Gastroesophageal sphincter (tissue), 4 donors: Measurements from ENCODE around the gene ADGRG4. TPM values are rescaled to one million over a fixed set of nuclear protein-coding genes. Genes with fewer than 3 reads are reported as not detected.

ENCODE experiments used
- ATAC-seq: fragments of 150-250 bp; one replicate; pipeline ENCODE4 v1.9.1; 2016; ENCODE audit warnings: mild to moderate bottlenecking, moderate library complexity
- H3K27ac ChIP-seq, 4 donors: fragments of 200-600 bp; sonication (generic) in 3 of 4; 1 replicate in 3 of 4; 2 replicates in 1 of 4; pipeline ENCODE4 v1.5.1; 2016 to 2019
- H3K27me3 ChIP-seq: fragments of 200-600 bp; sonication (generic); one replicate; pipeline ENCODE4 v1.5.1; 2019
- H3K36me3 ChIP-seq, 2 donors: fragments of 200-600 bp; sonication (generic); one replicate each; pipeline ENCODE4 v1.5.1; 2019; ENCODE audit warnings: control low read depth in 1 of 2
- H3K4me1 ChIP-seq, 3 donors: fragments of 200-600 bp; sonication (generic); 1 replicate in 2 of 3; 2 replicates in 1 of 3; pipeline ENCODE4 v1.5.1; 2016 to 2019; ENCODE audit warnings: control low read depth in 2 of 3
- H3K4me3 ChIP-seq, 2 donors: fragments of 200-600 bp; sonication (generic); one replicate each; pipeline ENCODE4 v1.5.1; 2019; ENCODE audit warnings: mild to moderate bottlenecking in 1 of 2, moderate library complexity in 1 of 2
- H3K9me3 ChIP-seq, 3 donors: fragments of 200-600 bp; sonication (generic); one replicate each; pipeline ENCODE4 v1.5.1; 2017 to 2019; ENCODE audit warnings: control low read depth in 2 of 3
- EP300 ChIP-seq: sonication (generic); formaldehyde crosslinking; IDR thresholded peaks from one replicate; pipeline ENCODE4 v1.6.1; 2017; ENCODE audit warnings: antibody characterized with exemption, mild to moderate bottlenecking
- POLR2A ChIP-seq, 2 donors: fragments of 450-650 bp; IDR thresholded peaks; one replicate each; pipeline ENCODE4 v1.6.1; 2017; ENCODE audit warnings: antibody characterized with exemption in 2 of 2, mild to moderate bottlenecking in 2 of 2, moderate library complexity in 1 of 2
- POLR2AphosphoS5 ChIP-seq: sonication (generic); formaldehyde crosslinking; IDR thresholded peaks from one replicate; pipeline ENCODE4 v1.6.1; 2017; ENCODE audit warnings: antibody characterized with exemption
- WGBS, 2 donors: methylation state at CpG; one replicate each; pipeline ENCODE4 v1.1.5; 2018; ENCODE audit warnings: low coverage in 1 of 2; 5-methylcytosine and 5-hydroxymethylcytosine counted together
- total RNA-seq, 4 donors: library from RNA; depleted of rRNA; stranded (reverse); fragments of >200 nt; gene quantifications; one replicate each; pipeline ENCODE4 v1.1.0, GENCODE V29; 2016
- TF ChIP-seq, protein P1 (sequence below), 4 experiments: fragments of 200-600 bp in 2 of 4; fragments of 450-650 bp in 2 of 4; sonication (generic) in 1 of 4; IDR thresholded peaks; one replicate each; pipeline ENCODE4 v1.5.1; 2017 to 2019; ENCODE audit warnings: antibody characterized with exemption in 4 of 4, mild to moderate bottlenecking in 2 of 4, moderate library complexity in 2 of 4

Gene ADGRG4
- total RNA-seq, 4 donors from 2014 or later, result 0.04 to 3.2 (median 0.16) TPM; not detected in 1

DNA sequence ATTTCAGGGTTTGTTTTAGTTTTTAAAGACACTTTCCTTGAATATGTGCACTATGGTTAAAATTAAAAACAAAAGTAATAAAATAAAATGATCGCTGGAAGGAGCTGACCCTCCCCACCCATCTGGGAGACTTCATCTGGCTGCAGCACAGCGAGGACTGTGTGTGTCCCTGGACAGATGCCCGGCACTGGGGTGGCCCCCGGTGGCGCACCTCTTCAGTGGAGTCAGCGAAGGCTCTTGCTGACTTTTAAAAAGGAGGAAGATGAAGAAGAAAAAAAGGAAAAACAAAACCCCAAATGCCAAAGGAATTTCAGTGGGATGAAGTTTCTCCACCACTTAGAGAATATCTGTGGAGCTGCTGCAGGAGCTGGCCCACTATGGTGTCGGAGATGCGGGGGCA lies 5.4 kb upstream of the ADGRG4 start:
- no peak for ATAC-seq
- Histone ChIP-seq H3K4me1 (no peaks in the 10 kb centered on the region), H3K36me3 (no peaks in the 10 kb centered on the region), H3K27me3 (no peaks in the 10 kb centered on the region), H3K4me3 (no peak overlapping the region), H3K9me3 (no peaks in the 10 kb centered on the region), H3K27ac (no peak overlapping the region)
- 31 to 54% methylated on average over 2 to 3 of the region's 8 CpGs for WGBS, 2 donors
- TF ChIP-seq, protein P1, sequence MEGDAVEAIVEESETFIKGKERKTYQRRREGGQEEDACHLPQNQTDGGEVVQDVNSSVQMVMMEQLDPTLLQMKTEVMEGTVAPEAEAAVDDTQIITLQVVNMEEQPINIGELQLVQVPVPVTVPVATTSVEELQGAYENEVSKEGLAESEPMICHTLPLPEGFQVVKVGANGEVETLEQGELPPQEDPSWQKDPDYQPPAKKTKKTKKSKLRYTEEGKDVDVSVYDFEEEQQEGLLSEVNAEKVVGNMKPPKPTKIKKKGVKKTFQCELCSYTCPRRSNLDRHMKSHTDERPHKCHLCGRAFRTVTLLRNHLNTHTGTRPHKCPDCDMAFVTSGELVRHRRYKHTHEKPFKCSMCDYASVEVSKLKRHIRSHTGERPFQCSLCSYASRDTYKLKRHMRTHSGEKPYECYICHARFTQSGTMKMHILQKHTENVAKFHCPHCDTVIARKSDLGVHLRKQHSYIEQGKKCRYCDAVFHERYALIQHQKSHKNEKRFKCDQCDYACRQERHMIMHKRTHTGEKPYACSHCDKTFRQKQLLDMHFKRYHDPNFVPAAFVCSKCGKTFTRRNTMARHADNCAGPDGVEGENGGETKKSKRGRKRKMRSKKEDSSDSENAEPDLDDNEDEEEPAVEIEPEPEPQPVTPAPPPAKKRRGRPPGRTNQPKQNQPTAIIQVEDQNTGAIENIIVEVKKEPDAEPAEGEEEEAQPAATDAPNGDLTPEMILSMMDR (IDR thresholded peaks at IDR 0.05), result no peak
- TF ChIP-seq POLR2A (IDR thresholded peaks at IDR 0.05) (no peak), POLR2AphosphoS5 (no peak), EP300 (no peak)

DNA sequence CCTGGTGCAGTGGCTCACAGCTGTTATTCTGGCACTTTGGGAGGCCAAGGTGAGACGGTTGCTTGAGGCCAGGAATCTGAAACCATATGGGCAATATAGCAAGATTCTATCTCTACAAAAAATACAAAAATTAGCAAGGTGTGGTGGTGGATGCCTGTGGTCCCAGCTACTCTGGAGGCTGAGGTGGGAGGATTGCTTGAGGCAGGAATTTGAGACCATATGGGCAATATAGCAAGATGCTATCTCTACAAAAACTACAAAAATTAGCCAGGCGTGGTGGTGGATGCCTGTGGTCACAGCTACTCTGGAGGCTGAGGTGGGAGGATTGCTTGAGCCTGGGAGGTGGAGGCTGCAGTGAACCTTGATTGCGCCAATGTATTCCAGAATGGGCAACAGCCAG lies 2.3 kb downstream of the ADGRG4 start:
- Histone ChIP-seq H3K4me1 (no peaks in the 10 kb centered on the region), H3K27ac (no peak overlapping the region), H3K36me3 (no peaks in the 10 kb centered on the region), H3K27me3 (no peaks in the 10 kb centered on the region), H3K9me3 (no peaks in the 10 kb centered on the region), H3K4me3 (no peak overlapping the region)
- no peak for TF ChIP-seq EP300
- TF ChIP-seq POLR2A (IDR thresholded peaks at IDR 0.05), result no peak
- TF ChIP-seq, protein P1 (IDR thresholded peaks at IDR 0.05), result no peak
- TF ChIP-seq POLR2AphosphoS5, result no peak
- 50 to 80% methylated on average over 1 to 3 of the region's 3 CpGs for WGBS, 2 donors
- no peak for ATAC-seq

DNA sequence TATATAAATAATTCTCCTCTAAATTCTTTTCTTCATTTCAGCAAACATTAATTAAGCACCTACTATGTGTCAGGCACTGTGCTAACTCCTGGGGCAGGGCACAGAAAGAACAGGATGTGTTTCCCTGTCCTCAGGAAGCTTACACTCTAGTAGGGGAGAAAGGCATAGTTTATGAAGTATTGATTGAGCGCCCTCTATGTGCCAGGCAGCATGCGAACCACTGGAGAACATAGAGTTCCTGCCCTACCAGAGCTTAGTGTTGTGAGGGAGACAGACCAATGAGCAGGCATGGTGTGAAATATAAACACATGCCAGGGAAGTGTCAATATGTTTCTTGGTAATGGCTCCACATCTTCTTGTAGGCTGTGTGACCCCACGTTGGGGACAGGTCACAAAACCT lies 3.7 kb downstream of the ADGRG4 start:
- H3K9me3 ChIP-seq, result no peaks in the 10 kb centered on the region
- no peak for ATAC-seq
- WGBS, 2 donors, result 49 to 83% methylated on average over 2 of the region's 3 CpGs
- no peaks in the 10 kb centered on the region for H3K27me3 ChIP-seq
- H3K4me3 ChIP-seq, result no peak overlapping the region
- TF ChIP-seq POLR2AphosphoS5, result no peak
- TF ChIP-seq, protein P1 (IDR thresholded peaks at IDR 0.05), result no peak
- no peak for TF ChIP-seq EP300
- no peak for TF ChIP-seq POLR2A (IDR thresholded peaks at IDR 0.05)
- H3K27ac ChIP-seq, result no peak overlapping the region
- H3K4me1 ChIP-seq, result no peaks in the 10 kb centered on the region
- H3K36me3 ChIP-seq, result no peaks in the 10 kb centered on the region

DNA sequence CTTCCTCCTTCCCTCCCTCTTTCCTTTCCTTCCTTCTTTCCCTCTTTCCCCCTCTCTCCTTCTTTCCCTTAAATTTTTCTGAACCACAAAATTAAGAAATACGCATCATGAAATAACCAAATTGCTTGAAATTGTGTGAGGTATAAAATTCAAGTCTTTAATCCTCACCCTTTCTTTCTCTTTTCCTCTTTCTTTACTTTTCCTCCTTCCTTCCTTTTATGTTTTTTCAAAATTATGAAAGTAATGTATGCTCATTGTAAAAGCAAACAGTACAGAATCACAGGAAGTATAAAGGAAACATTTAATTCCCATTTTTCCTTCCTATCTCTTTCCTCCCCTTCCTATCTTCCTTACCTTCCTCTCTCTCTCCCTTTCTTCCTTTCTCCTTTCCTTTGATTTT lies 5.4 kb downstream of the ADGRG4 start:
- ATAC-seq, result no peak

DNA sequence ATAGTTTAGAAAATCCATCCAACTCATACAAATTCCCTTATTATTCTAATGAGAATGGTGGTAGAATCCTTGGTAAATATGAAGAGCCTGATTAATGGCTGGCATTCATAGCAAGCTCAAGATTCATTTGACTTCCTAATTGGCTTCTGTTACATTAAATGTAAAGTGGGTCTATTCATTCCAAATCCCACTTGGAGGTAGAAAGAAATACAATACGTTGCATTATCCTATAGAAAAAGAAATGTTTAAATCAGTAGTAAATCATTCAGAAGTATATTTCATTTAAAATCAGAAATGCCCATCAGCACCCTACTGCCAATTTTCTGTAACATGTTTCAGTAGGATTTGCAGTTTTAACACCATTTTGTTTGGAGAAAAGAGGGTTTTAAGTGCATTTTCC lies 6.7 kb downstream of the ADGRG4 start:
- TF ChIP-seq, protein P1 (IDR thresholded peaks at IDR 0.05), result no peak
- TF ChIP-seq EP300 (no peak), POLR2AphosphoS5 (no peak), POLR2A (IDR thresholded peaks at IDR 0.05) (no peak)
- Histone ChIP-seq H3K4me3 (no peak overlapping the region), H3K4me1 (no peaks in the 10 kb centered on the region), H3K36me3 (no peaks in the 10 kb centered on the region), H3K27me3 (no peaks in the 10 kb centered on the region), H3K27ac (no peak overlapping the region), H3K9me3 (no peaks in the 10 kb centered on the region)
- ATAC-seq, result no peak
- WGBS, 2 donors, result 36 to 44% methylated on average over 1 of the region's 1 CpG

More for the DNA sequence above, 5.4 kb downstream of the ADGRG4 start:
- Histone ChIP-seq H3K36me3 (no peaks in the 10 kb centered on the region), H3K4me1 (no peaks in the 10 kb centered on the region), H3K4me3 (no peak overlapping the region), H3K27me3 (no peaks in the 10 kb centered on the region), H3K27ac (no peak overlapping the region), H3K9me3 (no peaks in the 10 kb centered on the region)
- WGBS, 2 donors, result 82 to 100% methylated on average over 1 of the region's 1 CpG
- TF ChIP-seq, protein P1 (IDR thresholded peaks at IDR 0.05), result no peak
- TF ChIP-seq EP300, result no peak
- no peak for TF ChIP-seq POLR2AphosphoS5
- TF ChIP-seq POLR2A (IDR thresholded peaks at IDR 0.05), result no peak
